HG03280 (cell line): ENCODE results near the gene UROC1.

Experiments used
- ATAC-seq: cut with Tn5 transposase; IDR thresholded peaks from one replicate; pipeline ENCODE4 v1.9.1; 2021; ENCODE audit warnings: mild to moderate bottlenecking, moderate library complexity; ENCODE audit not compliant: unreplicated experiment

Gene UROC1

DNA sequence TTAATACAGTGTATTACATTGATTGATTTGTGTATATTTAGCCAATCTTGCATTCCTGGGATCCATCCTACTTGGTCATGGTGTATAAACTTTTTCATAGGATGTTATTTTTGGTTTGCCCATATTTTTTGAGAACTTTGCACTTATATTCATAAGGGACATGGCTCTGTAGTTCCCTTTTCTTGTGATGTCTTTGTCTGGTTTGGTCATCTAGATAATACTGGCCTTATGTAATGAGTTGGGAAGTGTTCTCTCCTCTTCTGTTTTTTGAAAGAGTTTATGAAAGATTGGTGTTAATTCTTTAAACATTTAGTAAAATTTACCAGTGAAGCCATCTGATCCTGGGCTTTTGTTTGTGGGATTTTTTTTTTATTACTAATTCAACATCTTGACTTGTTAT lies 15.9 kb upstream of the UROC1 start:
- no peak for ATAC-seq

DNA sequence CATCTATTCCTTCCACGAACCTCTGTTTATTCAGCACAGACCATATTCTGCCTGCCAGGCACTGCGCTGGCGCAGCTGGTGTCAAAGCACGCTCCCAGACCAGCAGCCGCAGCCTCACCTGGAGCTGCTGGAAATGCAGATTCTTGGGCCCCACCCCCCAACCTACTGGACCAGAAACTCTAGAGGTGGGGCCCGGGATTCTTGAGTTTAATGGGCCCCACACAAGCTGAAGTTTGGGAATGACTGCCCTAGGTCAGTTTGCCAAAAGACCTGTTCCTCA lies 13.4 kb upstream of the UROC1 start:
- no peak for ATAC-seq

DNA sequence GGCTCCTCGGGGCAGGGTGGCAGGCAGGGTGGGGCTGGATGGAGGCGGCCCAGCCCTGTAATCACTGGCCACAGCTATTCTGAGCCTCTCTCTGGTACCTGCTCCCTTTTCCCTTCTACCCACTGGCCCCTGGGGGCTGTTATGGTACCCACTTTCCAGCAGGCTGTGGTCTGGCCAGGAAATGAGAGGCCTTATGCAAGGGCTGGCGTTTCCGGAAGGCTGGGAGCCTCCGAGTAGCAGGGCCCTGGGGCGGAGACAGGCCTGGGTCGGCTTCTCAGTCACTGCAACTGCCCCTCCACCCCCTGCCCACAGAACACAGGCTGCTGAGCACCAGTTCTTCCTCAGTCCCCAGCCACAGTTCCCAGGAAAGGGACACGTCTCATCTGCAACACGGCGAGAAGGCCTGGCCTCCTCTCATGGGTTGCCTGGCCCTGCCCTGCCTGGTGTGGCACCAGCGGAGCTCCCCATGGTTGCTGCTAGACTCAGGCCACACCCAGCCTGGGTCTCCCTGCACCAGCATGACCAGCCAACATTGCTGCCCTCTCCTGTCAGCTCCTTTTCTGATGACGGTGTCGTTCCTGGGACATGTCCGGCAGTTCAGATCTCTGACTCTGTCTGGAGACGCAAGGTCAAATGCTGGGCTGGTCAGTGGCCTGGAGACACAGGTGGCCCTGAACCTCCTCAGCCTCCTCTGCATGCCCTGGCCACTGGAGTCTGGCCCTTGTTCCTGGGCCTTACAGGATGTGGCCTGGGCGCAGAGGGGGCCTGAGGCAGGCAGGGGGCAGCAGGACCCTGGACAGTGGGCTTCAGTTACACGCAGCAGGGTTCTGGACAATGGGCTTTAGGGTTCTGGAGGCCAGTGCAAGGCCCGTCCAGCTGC lies 12.8 kb upstream of the UROC1 start:
- ATAC-seq, result no peak

DNA sequence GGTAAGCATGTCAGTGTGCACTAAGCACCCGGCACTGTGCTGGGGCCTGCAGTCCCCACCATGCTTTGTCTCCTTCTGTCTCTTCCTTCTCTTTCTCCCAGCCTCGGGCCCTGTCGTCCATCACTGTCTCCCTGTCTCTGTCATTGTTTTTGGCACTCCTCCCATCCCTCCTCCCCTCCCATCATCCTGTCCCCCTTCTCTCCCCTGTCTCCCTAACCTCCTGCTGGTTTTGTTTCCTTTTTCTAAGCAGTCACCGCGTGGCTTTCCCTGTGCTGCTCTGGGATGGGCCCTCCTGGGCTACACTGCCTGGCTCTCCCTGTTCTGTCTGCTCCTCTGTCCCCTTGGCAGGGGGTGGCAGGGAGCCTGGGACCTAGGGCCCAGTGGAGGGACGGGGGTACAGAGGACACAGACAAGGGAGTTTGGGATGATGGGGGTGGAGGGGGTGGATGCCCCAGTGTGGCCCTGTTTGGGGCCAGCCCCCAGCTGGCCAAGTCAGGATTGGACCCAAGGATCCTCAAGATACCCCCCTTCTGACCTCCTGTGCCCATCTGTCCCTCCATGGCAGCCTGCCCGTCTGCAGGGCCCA lies 12.1 kb upstream of the UROC1 start:
- no peak for ATAC-seq

DNA sequence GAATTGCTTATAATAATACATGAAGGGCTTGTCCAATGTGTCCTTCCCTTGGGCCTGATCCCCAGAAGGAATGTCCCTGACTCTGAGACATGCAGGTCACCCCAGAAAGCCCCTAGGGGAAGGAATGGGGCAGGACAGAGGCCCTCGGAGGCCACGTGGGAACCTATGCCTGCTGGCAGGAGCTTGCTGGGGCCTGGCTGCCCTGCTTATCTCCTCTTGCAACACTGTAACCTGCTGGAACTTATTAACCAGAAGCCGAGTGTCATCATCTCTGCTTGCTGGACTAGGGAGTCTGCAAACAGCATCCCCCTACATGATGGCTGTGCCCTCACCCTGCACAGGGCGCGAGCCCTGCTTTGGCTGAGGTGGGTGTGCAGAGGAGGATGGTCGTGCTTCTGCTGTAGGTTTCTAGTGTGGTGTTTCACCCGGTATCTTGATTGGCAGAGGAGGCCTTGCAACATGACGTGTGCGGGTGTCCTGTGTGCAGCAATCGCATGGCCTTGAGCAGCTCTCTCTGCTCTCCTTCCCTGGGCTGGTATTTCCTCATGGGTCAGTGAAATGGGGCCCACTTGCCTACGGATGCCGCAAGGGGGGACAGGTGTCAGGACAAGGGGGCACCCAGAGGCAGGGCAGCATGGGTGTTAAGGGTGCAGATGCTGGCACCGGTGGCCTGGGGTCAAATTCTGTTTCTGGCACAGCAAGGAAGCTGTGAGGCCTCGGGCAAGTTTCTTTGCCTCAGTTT lies 11.4 kb upstream of the UROC1 start:
- ATAC-seq, result no peak

DNA sequence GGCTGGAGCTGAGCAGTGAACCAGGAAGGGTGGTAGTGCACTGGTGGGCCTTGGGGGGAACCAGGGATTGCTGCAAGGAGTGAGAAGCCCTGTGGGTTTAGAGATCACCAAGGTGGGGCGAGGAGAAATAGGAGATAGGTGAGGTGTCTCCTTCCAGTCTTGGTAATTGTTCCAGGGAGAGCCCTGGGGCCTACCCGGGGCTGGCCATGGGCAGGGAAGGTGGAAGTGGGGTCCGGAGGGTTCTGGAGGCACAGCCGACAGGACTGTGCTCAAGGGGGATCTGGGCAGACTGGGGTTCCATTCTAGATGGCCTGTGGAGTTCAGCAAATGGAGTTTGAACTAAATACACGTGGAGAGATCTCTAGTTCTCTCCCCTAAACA lies 10.8 kb upstream of the UROC1 start:
- no peak for ATAC-seq

DNA sequence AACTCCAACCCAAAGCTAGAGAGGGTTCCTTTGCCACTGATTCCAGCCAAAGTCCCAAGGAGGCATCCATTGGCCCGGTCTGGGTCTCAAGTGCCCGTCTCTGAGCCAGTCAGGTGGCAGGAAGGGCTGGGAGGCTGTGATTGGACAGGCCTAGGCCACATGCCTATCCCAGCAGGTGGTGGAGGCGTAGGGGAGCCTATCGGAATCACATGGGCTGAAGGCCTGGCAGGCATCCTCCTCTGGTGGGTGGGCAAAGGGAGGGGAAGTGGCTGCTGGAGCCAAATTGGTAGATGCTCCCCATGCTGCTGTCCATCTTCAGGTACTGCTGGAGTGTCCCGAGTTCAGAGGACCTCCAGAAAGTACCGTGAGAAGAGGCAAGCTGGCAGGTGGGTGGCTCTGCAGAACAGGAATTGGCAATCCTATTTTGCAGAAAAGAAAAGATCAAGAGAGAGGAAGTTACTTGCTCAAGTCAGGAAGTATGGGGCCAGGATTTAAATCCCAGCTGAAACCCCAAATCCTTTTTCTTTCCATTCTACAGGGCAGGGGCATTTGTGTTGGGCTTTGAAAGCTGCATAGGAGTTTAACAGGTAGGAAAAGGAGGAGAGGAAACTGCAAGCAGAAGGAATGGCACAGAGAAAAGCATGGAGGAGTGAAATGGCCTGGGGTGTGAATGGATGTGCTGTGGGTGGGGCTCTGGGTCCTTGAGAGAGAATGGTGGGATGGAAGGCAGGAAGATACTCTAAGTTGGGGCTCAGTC lies 10.1 kb upstream of the UROC1 start:
- ATAC-seq, result no peak

DNA sequence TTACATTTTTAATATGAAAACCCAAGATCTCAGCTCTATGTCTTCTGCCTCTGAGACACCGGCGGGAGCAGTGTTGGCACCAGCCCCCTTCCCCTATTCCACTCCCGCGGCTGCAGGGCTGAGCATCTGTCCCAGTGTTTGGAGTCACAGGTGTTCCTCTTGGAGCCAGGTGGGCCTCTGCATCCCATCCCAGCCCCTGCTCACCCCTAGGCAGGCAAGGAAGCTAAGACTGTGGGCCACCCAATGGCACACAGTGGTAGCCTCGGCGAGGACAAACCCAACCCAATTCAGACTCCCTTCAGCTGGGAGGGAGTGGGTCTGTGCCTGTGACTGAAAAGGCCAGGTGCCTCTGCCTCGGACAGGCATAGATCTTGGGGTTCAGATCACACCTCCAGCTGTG lies 9.4 kb upstream of the UROC1 start:
- ATAC-seq, result no peak

DNA sequence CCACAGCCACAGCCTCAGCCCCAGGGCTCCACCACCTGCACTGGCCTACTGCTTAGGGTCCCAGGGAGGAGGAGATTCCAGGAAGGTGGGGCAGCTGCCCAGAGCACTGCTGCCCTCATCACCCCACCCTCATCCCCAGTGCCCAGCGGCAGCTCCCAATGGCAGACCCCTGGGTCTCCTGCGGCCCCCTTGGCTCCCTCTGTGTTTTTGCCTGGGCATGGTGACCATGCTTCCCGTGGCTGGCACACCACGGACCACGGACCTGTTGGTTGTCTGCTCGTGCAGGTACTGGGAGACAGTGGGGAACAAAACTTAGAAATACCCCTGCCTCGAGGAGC lies 9.1 kb upstream of the UROC1 start:
- ATAC-seq, result no peak

DNA sequence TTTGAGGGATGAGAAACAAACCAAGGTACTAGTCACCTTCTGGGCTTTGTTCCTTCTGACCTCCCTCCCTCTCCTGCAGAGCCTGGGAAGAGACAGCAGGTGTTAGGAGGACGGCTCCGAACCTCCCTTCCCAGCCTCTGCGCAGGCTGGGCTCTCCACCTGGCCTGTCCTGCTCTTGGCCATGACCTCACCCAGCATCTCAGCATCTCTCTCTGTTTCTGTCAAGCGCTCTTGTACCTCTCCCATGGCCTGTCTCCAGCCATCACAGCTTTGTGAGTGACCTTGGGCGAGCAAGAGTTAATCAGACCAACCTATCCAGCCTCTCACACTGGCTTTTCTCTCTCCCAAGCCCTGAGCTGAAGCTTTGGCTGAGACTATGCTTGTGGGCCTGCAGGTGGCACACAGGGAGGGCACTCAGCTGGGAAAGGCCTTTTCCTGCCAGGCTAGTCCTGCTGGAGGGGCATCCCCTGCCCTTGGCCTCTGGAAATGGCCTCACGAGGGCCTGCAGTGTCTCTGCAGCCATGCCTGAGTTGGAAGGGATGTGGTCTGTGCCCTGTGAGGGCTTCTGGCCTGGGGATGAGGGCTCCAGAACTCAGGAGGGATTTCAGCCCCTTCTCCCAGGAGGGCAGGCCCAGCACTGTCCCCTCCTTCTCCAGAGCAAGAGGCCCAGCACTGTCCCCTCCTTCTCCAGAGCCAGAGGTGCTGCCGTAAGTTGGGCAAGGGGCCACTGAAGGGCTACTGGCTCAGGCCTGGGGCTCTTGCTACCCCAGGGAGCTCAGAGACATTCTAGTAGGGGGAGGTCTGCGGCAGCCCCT lies 8.5 kb upstream of the UROC1 start:
- no peak for ATAC-seq

DNA sequence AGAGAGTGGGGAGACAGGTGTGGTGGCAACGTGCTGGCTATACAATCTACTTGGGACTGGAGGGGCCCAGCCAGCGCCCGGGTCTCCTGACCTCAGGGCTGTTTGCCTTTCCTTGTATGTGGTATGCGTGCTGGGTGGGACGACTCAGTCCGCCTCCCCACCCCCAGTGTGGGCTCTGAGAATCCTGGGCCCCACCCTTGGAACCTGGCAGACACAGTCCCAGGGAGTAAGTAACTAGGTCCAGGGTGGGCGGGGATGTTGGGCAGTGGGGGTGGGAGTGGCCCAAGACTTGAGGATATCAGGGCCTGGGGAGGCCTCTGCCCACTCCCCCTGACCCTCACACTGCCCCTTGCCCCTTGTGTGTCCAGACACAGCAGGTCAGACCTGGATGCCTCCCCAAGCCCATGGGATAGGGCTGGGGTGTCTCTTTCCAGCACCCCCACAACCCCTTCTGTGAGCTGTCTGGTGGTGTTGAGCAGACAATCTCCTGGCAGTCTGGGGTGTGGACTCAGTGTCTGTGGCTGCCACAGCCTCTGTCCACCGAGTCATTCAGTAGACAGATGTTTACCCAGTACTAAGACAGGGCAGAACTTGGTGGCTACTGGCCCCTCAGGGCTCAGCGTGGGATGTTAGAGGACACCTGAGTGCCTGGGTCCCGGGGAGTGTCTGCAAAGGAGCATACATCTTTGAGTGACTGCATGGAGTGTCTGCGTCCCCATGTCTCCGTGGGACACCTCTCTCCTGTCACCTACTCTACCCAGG lies 7.7 kb upstream of the UROC1 start:
- ATAC-seq, result no peak

DNA sequence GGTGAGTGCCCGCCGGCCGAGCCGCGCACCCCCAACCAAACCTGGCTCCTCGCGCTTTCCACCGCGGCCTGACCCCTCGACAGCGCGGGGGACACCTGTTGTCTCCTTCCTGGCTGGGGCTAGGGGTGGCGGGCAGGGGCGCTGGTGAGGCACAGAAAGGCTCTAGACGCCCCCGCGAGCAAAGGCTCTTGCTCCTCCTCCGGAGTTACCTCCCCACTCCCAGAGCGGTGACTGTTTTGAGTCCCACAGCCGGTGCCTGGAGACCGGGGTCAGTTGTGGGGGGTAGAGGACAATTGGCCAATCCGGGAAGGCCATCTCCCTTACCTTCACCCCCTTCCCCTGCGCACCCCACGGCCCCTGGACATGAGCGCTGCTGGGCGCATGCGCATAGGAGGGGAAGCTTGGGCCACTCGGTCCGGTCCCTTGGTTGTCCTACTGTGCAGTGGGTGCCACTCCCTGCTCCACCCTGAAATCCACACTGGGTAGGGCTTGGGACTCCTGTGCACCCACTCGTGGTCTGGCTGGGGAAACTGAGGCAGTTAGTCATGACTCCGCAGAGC lies 6.9 kb upstream of the UROC1 start:
- ATAC-seq, result no peak

DNA sequence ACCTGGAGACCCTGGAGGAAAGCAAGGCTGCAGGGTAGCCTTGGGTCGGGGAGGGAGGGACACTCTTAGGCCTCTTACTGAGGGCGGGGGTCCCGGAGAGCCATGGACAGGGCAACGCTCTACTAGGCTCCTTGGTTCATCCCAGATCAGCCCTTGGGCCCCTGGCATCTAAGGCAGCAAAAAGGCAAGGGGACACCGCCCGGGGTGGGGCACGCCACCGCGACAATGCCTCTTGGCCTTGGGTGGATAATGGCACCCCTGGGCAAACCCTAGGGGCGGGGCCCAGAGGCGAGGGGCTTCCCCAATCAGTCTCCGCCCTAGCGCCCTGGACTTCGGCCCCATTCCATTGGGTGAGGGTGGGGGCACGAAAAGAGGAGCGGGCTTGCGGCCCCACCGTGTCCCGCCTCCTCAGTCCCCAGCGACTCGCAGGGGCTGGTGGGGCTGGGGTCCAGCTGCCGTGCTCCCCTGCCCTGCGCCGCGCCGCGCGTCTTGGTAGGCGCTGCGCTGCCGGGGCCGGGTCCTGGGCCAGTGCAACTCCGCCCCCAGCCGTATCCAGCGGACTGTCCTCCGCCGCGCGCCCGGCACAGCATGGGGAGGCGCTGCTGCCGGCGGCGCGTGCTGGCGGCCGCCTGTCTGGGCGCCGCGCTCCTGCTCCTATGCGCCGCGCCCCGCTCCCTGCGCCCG lies 6.3 kb upstream of the UROC1 start, which contains the start of gene CHST13:
Gene CHST13, plus strand, starts transcription at position 411 of the 684 bp plus-strand sequence. Its CDS starts 178 bp downstream, at position 589.
- no peak for ATAC-seq

DNA sequence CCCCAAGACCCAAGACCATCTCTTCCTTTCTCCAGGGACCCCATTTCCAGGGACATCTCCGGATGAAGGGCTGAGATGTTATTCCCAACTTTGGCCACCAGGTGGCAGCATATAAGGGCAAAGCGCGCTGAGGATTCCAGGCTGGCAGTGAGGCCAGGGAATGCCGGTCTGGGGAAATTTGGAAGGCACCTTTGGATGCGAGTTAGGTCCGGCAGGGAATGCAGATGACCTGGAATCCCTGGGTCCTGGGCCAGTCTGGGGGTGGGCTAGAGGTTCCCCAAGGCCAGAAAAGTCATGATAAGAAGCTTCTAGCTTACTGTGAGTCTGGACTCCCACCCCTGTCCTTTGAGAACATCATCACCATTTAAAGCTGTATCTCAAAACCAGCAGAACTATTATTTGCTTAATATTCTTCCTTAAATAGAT lies 4.8 kb upstream of the UROC1 start:
- no peak for ATAC-seq

DNA sequence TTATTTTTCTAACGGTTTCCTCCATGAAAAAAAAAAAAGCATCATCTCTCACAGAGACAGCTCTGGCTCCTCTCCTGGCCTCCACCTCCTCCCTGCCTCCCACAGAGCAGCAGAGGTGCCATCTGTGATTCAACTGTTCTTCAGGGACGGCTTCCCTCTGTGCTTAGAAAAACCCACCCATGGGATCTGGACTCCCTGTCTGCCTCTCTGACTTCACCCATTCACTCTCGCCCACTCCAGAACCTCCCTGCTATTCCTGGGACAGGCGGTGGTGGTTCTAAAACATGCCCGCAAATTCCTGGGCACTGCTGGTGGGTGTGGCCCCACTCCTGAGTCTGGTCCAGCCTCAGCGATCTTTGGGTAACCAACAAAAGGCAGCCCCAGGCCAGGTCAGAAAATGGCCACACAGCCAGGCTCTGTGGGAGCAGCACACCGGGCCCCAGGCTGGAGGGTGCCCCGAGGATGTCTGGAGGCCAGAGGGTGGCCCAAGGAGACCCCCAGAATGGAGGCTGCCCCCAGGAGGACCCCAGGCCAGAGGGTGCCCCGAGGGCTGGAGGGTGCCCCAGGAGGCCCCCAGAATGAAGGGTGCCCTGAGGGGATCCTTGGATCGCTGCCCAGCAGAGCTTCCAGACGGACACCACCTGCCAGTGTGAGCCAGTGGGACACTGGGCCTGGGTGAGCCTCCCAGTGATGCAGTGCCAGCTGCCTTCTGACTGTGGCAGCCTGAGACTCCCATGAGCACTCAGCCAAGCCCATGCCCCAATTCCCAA lies 3.7 kb upstream of the UROC1 start:
- no peak for ATAC-seq

DNA sequence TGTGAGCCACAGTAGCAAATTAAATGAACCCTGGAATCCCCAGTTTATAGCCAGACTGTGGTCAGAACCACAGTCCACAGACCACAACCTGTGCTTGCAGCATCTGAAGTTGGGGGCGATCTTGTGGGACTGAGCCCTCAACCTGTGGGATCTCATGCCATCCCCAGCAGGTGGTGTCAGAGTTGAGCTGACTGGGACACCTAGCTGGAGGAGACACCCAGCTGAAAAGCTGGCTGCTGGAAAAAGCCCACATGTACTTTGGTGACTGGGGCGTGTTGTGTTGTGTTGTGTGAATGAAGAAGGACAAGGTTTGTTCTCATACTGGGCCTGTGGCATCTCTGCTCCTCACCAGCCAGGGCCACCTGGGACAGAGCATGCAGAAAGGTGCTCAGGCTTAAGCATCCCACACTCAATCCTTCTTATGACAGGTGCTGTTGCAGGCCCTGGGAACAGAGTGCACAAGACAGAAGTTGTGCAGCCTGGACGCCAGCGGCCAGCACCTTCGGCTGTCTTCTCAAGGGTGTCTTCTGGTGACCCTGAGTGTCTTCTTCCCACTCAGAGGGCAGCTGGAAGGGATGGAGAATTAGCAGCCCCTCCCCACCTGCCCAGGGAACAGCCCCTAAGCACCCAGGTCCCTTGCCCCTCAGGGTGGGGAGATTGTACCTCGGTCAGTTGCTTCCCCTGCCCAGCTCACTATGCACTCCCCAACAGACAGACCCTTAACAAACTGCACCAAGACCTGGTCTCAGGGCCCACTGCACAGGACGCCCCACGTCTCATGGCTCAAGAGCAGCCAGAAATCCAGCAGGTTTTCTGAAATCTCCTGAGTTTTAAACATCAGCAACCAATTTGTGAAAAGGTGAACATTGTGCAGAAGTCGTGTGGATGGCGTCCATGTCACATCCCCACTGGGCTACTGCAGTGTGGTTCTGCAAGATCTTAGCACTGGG lies 2.2 kb upstream of the UROC1 start:
- no peak for ATAC-seq

DNA sequence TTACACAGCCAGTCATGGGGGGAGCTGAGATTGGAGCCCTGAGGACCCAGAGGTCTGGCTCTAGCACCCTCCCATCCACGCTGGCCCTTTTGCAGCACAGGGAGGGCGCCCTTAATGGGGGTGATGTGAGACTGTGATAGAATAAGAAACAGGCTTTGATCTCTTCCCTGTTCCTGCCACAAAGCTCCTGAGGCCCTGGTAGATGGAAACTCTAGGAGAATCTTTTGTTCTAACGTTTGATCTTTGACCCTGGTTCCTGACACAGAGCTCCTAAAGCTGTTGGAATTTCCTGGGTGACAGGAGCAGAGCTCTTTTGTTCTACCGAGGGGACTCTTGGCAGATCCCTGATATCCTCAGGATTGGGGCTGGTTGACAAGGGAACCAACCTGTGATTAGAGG lies 1.2 kb upstream of the UROC1 start:
- ATAC-seq, result no peak
